H9 (cell line): Measurements from ENCODE around the gene CCDC33. TPM values are rescaled to one million over a fixed set of nuclear protein-coding genes. Genes with fewer than 3 reads are reported as not detected.

ENCODE experiments used
- DNase-seq: peaks from one replicate; pipeline ENCODE4 v3.0.0-alpha.2; 2017
- H2AFZ ChIP-seq: one replicate; pipeline ENCODE4 v1.6.1; 2013; ENCODE audit warnings: mild to moderate bottlenecking, low read length, control low read depth, moderate library complexity
- H2AK5ac ChIP-seq: 2 replicates; pipeline ENCODE4 v1.6.1; 2013; ENCODE audit warnings: low read length, control low read depth, mixed read lengths; ENCODE audit not compliant: insufficient read length
- H2BK120ac ChIP-seq: one replicate; pipeline ENCODE4 v1.6.1; 2013; ENCODE audit warnings: low read depth, mild to moderate bottlenecking, low read length, control low read depth, inconsistent platforms; ENCODE audit not compliant: poor library complexity, severe bottlenecking
- H2BK12ac ChIP-seq: 2 replicates; pipeline ENCODE4 v1.6.1; 2013; ENCODE audit warnings: low read length, control low read depth, mixed read lengths, low read depth; ENCODE audit not compliant: insufficient read length
- H2BK15ac ChIP-seq: 2 replicates; pipeline ENCODE4 v1.6.1; 2013; ENCODE audit warnings: low read depth, low read length, control low read depth
- H2BK20ac ChIP-seq: one replicate; pipeline ENCODE4 v1.6.1; 2013; ENCODE audit warnings: low read depth, mild to moderate bottlenecking, low read length, control low read depth, inconsistent platforms; ENCODE audit not compliant: poor library complexity, severe bottlenecking
- H2BK5ac ChIP-seq: 2 replicates; pipeline ENCODE4 v1.6.1; 2013; ENCODE audit warnings: low read length, control low read depth, mixed read lengths; ENCODE audit not compliant: insufficient read length
- H3K14ac ChIP-seq: 2 replicates; pipeline ENCODE4 v1.6.1; 2013; ENCODE audit warnings: low read length, control low read depth; ENCODE audit not compliant: insufficient read depth
- H3K18ac ChIP-seq: 2 replicates; pipeline ENCODE4 v1.6.1; 2013; ENCODE audit warnings: low read depth, mild to moderate bottlenecking, mixed read lengths, low read length, control low read depth; ENCODE audit not compliant: insufficient read length
- H3K23ac ChIP-seq: 2 replicates; pipeline ENCODE4 v1.6.1; 2013; ENCODE audit warnings: low read length, control low read depth, mixed read lengths, low read depth; ENCODE audit not compliant: insufficient read length
- H3K23me2 ChIP-seq: 2 replicates; pipeline ENCODE4 v1.6.1; 2013; ENCODE audit warnings: low read depth, mild to moderate bottlenecking, mixed read lengths, low read length, control low read depth; ENCODE audit not compliant: insufficient read length, poor library complexity, severe bottlenecking
- H3K27ac ChIP-seq: 2 replicates; pipeline ENCODE4 v1.5.1; 2013; ENCODE audit warnings: low read length, control low read depth, mixed read lengths, low read depth; ENCODE audit not compliant: insufficient read length
- H3K27me3 ChIP-seq: 2 replicates; pipeline ENCODE4 v1.6.1; 2013; ENCODE audit warnings: low read length, control low read depth, inconsistent platforms; ENCODE audit not compliant: insufficient read depth
- H3K4ac ChIP-seq: 2 replicates; pipeline ENCODE4 v1.6.1; 2013; ENCODE audit warnings: low read depth, mild to moderate bottlenecking, control low read depth, inconsistent platforms, low read length, moderate library complexity
- H3K4me1 ChIP-seq: 2 replicates; pipeline ENCODE4 v1.6.1; 2013; ENCODE audit warnings: low read length, control low read depth, inconsistent platforms; ENCODE audit not compliant: insufficient read depth
- H3K4me2 ChIP-seq: 2 replicates; pipeline ENCODE4 v1.6.1; 2013; ENCODE audit warnings: low read length, control low read depth, mixed read lengths; ENCODE audit not compliant: insufficient read length, insufficient read depth
- H3K56ac ChIP-seq: 2 replicates; pipeline ENCODE4 v1.6.1; 2013; ENCODE audit warnings: low read depth, mild to moderate bottlenecking, mixed read lengths, low read length, control low read depth; ENCODE audit not compliant: insufficient read length
- H3K79me1 ChIP-seq: 2 replicates; pipeline ENCODE4 v1.6.1; 2013; ENCODE audit warnings: low read depth, mild to moderate bottlenecking, moderate library complexity, low read length, control low read depth, inconsistent platforms; ENCODE audit not compliant: insufficient read depth, poor library complexity, severe bottlenecking
- H3K79me2 ChIP-seq: 2 replicates; pipeline ENCODE4 v1.6.1; 2013; ENCODE audit warnings: low read length, control low read depth, inconsistent platforms; ENCODE audit not compliant: insufficient read depth
- H3K9ac ChIP-seq: 2 replicates; pipeline ENCODE4 v1.6.1; 2013; ENCODE audit warnings: low read length, control low read depth, mixed read lengths; ENCODE audit not compliant: insufficient read length; ENCODE audit errors: extremely low read depth
- H3K9me3 ChIP-seq: one replicate; pipeline ENCODE4 v1.6.1; 2013; ENCODE audit warnings: low read depth, low read length, inconsistent platforms; ENCODE audit not compliant: control insufficient read depth
- H3T11ph ChIP-seq: one replicate; pipeline ENCODE4 v1.6.1; 2013; ENCODE audit warnings: mild to moderate bottlenecking, low read length, control low read depth, inconsistent platforms
- H4K20me1 ChIP-seq: one replicate; pipeline ENCODE4 v1.6.1; 2013; ENCODE audit not compliant: control insufficient read depth, insufficient read length, insufficient read depth
- H4K5ac ChIP-seq: 2 replicates; pipeline ENCODE4 v1.6.1; 2013; ENCODE audit warnings: low read depth, mild to moderate bottlenecking, mixed read lengths, low read length, control low read depth; ENCODE audit not compliant: insufficient read length
- H4K8ac ChIP-seq: replicated peaks from 2 replicates; pipeline ENCODE4 v1.6.1; 2013; ENCODE audit warnings: low read length, control low read depth, mixed read lengths, low read depth; ENCODE audit not compliant: insufficient read length
- H4K91ac ChIP-seq: 2 replicates; pipeline ENCODE4 v1.6.1; 2013; ENCODE audit warnings: low read depth, mild to moderate bottlenecking, moderate library complexity, mixed read lengths, low read length, control low read depth; ENCODE audit not compliant: insufficient read length
- H3K27ac Mint-ChIP-seq, 3 experiments: 2 replicates in 2 of 3; 3 replicates in 1 of 3; pipeline ENCODE4 v1.8.0; 2020 to 2021; ENCODE audit warnings: mixed read lengths in 3 of 3, mild to moderate bottlenecking in 1 of 3, moderate library complexity in 1 of 3
- H3K27me3 Mint-ChIP-seq: 2 replicates; pipeline ENCODE4 v1.8.0; 2021; ENCODE audit warnings: low read depth, mild to moderate bottlenecking, moderate library complexity, mixed read lengths
- H3K36me3 Mint-ChIP-seq, 3 experiments: 2 replicates in 2 of 3; 3 replicates in 1 of 3; pipeline ENCODE4 v1.8.0; 2020 to 2021; ENCODE audit warnings: low read depth in 3 of 3, mixed read lengths in 3 of 3; ENCODE audit not compliant: insufficient read depth in 1 of 3
- H3K4me1 Mint-ChIP-seq, 2 experiments: 2 replicates each; pipeline ENCODE4 v1.8.0; 2020; ENCODE audit warnings: mixed read lengths in 2 of 2
- H3K4me3 Mint-ChIP-seq, 2 experiments: 2 replicates in 1 of 2; 3 replicates in 1 of 2; pipeline ENCODE4 v1.8.0; 2020 to 2021; ENCODE audit warnings: mild to moderate bottlenecking in 2 of 2, mixed read lengths in 2 of 2, moderate library complexity in 1 of 2
- H3K9me3 Mint-ChIP-seq, 2 experiments: 2 replicates in 1 of 2; 3 replicates in 1 of 2; pipeline ENCODE4 v1.8.0; 2020; ENCODE audit warnings: mild to moderate bottlenecking in 2 of 2, mixed read lengths in 2 of 2, moderate library complexity in 1 of 2
- CTCF ChIP-seq: fragments of 200-600 bp; sonication (generic); conservative IDR thresholded peaks from 3 replicates; pipeline ENCODE4 v1.8.0; 2021; ENCODE audit warnings: antibody characterized with exemption, mild to moderate bottlenecking
- WGBS: extraction: QIAGEN DNeasy Blood & Tissue Kit; methylation state at CpG from one replicate; pipeline ENCODE4 v1.1.7; 2013; ENCODE audit warnings: missing lambda C conversion rate, low lambda C conversion rate, mixed read lengths; ENCODE audit not compliant: insufficient read length; ENCODE audit errors: extremely low coverage; 5-methylcytosine and 5-hydroxymethylcytosine counted together
- total RNA-seq: library from RNA; stranded (reverse); gene quantifications from 2 replicates; pipeline ENCODE4 v1.2.1, GENCODE V29; 2021

CCDC33 gene
- total RNA-seq, 1 experiment from 2014 or later = 4.6 TPM

- no peak overlapping the region for H4K5ac ChIP-seq
- H2BK5ac ChIP-seq = no peak overlapping the region
- no peak overlapping the region for H2BK15ac ChIP-seq
- no peak overlapping the region for H2AFZ ChIP-seq
- Mint-ChIP-seq H3K4me1 (peaks cover 27 to 47% of the 10 kb centered on the region in 2 experiments), H3K9me3 (no peaks in the 10 kb centered on the region; a peak in 1 of 5 replicates), H3K27me3 (peaks cover 34% of the 10 kb centered on the region), H3K4me3 (no peak overlapping the region), H3K27ac (no peak overlapping the region), H3K36me3 (no peaks in the 10 kb centered on the region)
- no peak overlapping the region for H2AK5ac ChIP-seq
- H4K20me1 ChIP-seq = no peaks in the 10 kb centered on the region
- no peak overlapping the region for H3K4me2 ChIP-seq
- H3T11ph ChIP-seq = no peak overlapping the region
- no CpG with 5 or more reads among the region's 8 CpGs for WGBS
- H2BK12ac ChIP-seq = no peak overlapping the region
- no peak overlapping the region for H3K23ac ChIP-seq
- H3K14ac ChIP-seq = no peak overlapping the region; the same call in 1 of the 2 replicates
- DNase-seq = no peak
- no peaks in the 10 kb centered on the region for H3K79me1 ChIP-seq
- no peaks in the 10 kb centered on the region for H3K27me3 ChIP-seq
- H3K18ac ChIP-seq = no peak overlapping the region
- H3K9me3 ChIP-seq = no peaks in the 10 kb centered on the region
- H3K4ac ChIP-seq = no peak overlapping the region
- no peak overlapping the region for H3K56ac ChIP-seq
- H3K9ac ChIP-seq = no peak overlapping the region
- H4K8ac ChIP-seq = no peak overlapping the region
- no peaks in the 10 kb centered on the region for H3K79me2 ChIP-seq
- H4K91ac ChIP-seq = no peak overlapping the region
- TF ChIP-seq CTCF = no peak
- no peak overlapping the region for H2BK120ac ChIP-seq
- H3K23me2 ChIP-seq = no peaks in the 10 kb centered on the region
- H3K4me1 ChIP-seq = peaks cover 12% of the 10 kb centered on the region; the same call in 1 of the 2 replicates
- no peak overlapping the region for H3K27ac ChIP-seq
- no peak overlapping the region for H2BK20ac ChIP-seq
Measured at GRCh38 chr15:74261685-74262084, 25.6 kb downstream of the CCDC33 start.
